K562 (cell line): ENCODE measurements around the gene NLRP10. TPM values are rescaled to one million over a fixed set of nuclear protein-coding genes. Genes with fewer than 3 reads are reported as not detected.

ENCODE experiments used
- ATAC-seq: fragments of 200-7000 bp; cut with Tn5 transposase; 3 replicates; pipeline ENCODE4 v1.9.1; 2020; ENCODE audit warnings: moderate library complexity
- BruUV-seq: library from RNA; stranded (reverse); fragments of 400-500 nt; replicated peaks from 2 replicates; lab custom pipeline; 2021; lab: Mats Ljungman, UMichigan
- CTCF ChIA-PET: fragments of 300-600 bp; formaldehyde crosslinking; extraction: SDS; loops from one replicate; lab custom pipeline; 2021; ENCODE audit warnings: low intra/inter-chr PET ratio; lab: Yijun Ruan, JAX
- POLR2A ChIA-PET: fragments of 300-600, 350-650 bp; sonication (Branson Sonifier 250); formaldehyde crosslinking; extraction: SDS; loops from one replicate; lab custom pipeline; 2021; ENCODE audit warnings: antibody characterized with exemption, inconsistent platforms; lab: Yijun Ruan, JAX
- DNase-seq, 4 experiments: peaks; one replicate each; pipeline versions ENCODE4 v3.0.0 to v3.0.0-alpha.2; 2011 to 2018; ENCODE audit warnings: low spot score in 3 of 4, mixed read lengths in 3 of 4; ENCODE audit errors: extremely low read depth in 1 of 4
- FAIRE-seq: peaks from 2 replicates; lab custom pipeline; 2011; peaks lifted over from hg19 to GRCh38; lab: Jason Lieb, UNC
- H2AFZ ChIP-seq: 2 replicates; pipeline ENCODE4 v1.6.0; 2011; ENCODE audit warnings: low read depth, low read length, control low read depth, inconsistent platforms
- H3K27ac ChIP-seq: fragments of 200-600 bp; 3 replicates; pipeline ENCODE4 v1.8.0; 2011; ENCODE audit warnings: low read depth, mild to moderate bottlenecking, control low read depth, inconsistent platforms, low read length, moderate library complexity, mixed read lengths; ENCODE audit errors: extremely low read depth
- H3K27me3 ChIP-seq, 2 experiments: fragments of 300-600 bp in 1 of 2; 2 replicates in 1 of 2; 3 replicates in 1 of 2; pipeline versions ENCODE4 v1.6.0 to v1.8.0; 2011; ENCODE audit warnings: inconsistent platforms in 2 of 2, low read length in 2 of 2, mild to moderate bottlenecking in 1 of 2, mixed read lengths in 1 of 2, moderate library complexity in 1 of 2; ENCODE audit not compliant: control insufficient read depth in 2 of 2, insufficient read depth in 2 of 2
- H3K36me3 ChIP-seq: fragments of 300-600 bp; 3 replicates; pipeline ENCODE4 v1.8.0; 2011; ENCODE audit warnings: mild to moderate bottlenecking, low read length, inconsistent platforms; ENCODE audit not compliant: control insufficient read depth, insufficient read depth
- H3K4me1 ChIP-seq, 2 experiments: fragments of 200-600 bp in 1 of 2; replicated peaks in 1 of 2; 2 replicates in 1 of 2; 3 replicates in 1 of 2; pipeline versions ENCODE4 v1.5.1 to v1.8.0; 2011; ENCODE audit warnings: inconsistent platforms in 2 of 2, low read length in 2 of 2, mild to moderate bottlenecking in 1 of 2, mixed read lengths in 1 of 2, moderate library complexity in 1 of 2; ENCODE audit not compliant: control insufficient read depth in 2 of 2, insufficient read depth in 2 of 2
- H3K4me2 ChIP-seq: 2 replicates; pipeline ENCODE4 v1.6.1; 2011; ENCODE audit warnings: low read length, control low read depth, inconsistent platforms, mixed read lengths; ENCODE audit not compliant: insufficient read depth
- H3K4me3 ChIP-seq: fragments of 200-600 bp; sonication (generic), shearing (Covaris generic); 2 replicates; pipeline ENCODE4 v1.5.1; 2016; ENCODE audit warnings: control low read depth, inconsistent platforms
- H3K79me2 ChIP-seq: fragments of 200-600 bp; 3 replicates; pipeline ENCODE4 v1.8.0; 2011; ENCODE audit warnings: low read length, inconsistent platforms; ENCODE audit not compliant: control insufficient read depth, insufficient read depth
- H3K9ac ChIP-seq, 2 experiments: 2 replicates each; pipeline versions ENCODE4 v1.6.0 to v1.6.1; 2011; ENCODE audit warnings: low read depth in 2 of 2, low read length in 2 of 2, control low read depth in 1 of 2, inconsistent platforms in 1 of 2, mild to moderate bottlenecking in 1 of 2, mixed read lengths in 1 of 2; ENCODE audit not compliant: insufficient read depth in 1 of 2
- H3K9me1 ChIP-seq: one replicate; pipeline ENCODE4 v1.6.0; 2011; ENCODE audit warnings: inconsistent platforms, mild to moderate bottlenecking, low read length, moderate library complexity; ENCODE audit not compliant: control insufficient read depth, insufficient read depth
- H3K9me3 ChIP-seq: replicated peaks from 2 replicates; pipeline ENCODE4 v1.5.1; 2011; ENCODE audit warnings: low read depth, low read length, inconsistent platforms; ENCODE audit not compliant: control insufficient read depth, insufficient read depth
- H4K20me1 ChIP-seq: replicated peaks from 2 replicates; pipeline ENCODE4 v1.6.1; 2011; ENCODE audit warnings: low read length, inconsistent platforms, mixed read lengths; ENCODE audit not compliant: control insufficient read depth, insufficient read depth
- ATF4 ChIP-seq: fragments of 450-650 bp; formaldehyde crosslinking; IDR thresholded peaks from 2 replicates; pipeline ENCODE4 v1.4.0; 2022; ENCODE audit warnings: mild to moderate bottlenecking, moderate library complexity
- CREM ChIP-seq: IDR thresholded peaks from 2 replicates; pipeline ENCODE4 v1.6.1; 2014; ENCODE audit warnings: antibody characterized with exemption, low read depth
- DIDO1 ChIP-seq: fragments of 450-650 bp; IDR thresholded peaks from 2 replicates; pipeline ENCODE4 v1.6.1; 2016; ENCODE audit warnings: low read depth, missing biosample characterization, missing genetic modification characterization
- HDAC2 ChIP-seq: fragments of 450-650 bp; IDR thresholded peaks from 2 replicates; pipeline ENCODE4 v1.6.1; 2016; ENCODE audit warnings: mild to moderate bottlenecking
- HNRNPK ChIP-seq: fragments of 200-400 bp; formaldehyde crosslinking; IDR thresholded peaks from one replicate; pipeline ENCODE4 v1.6.1; 2018; ENCODE audit warnings: mild to moderate bottlenecking, low read depth, low read length; ENCODE audit not compliant: poor library complexity, severe bottlenecking
- PTBP1 ChIP-seq: fragments of 200-400 bp; formaldehyde crosslinking; IDR thresholded peaks from 2 replicates; pipeline ENCODE4 v1.6.1; 2017; ENCODE audit warnings: low read depth, low read length
- RAD21 ChIP-seq, 2 experiments: fragments of 250-450 bp in 1 of 2; fragments of 450-650 bp in 1 of 2; sonication (Bioruptor Pico) in 1 of 2; formaldehyde crosslinking in 1 of 2; IDR thresholded peaks in 1 of 2; conservative IDR thresholded peaks in 1 of 2; 2 replicates each; pipeline versions ENCODE4 v1.4.0 to v1.8.0; 2020 to 2022; ENCODE audit warnings: mild to moderate bottlenecking in 2 of 2, moderate library complexity in 1 of 2
- SOX6 ChIP-seq: fragments of 450-650 bp; IDR thresholded peaks from 2 replicates; pipeline ENCODE4 v1.6.1; 2014; ENCODE audit warnings: mild to moderate bottlenecking
- ZNF140 ChIP-seq: fragments of 250-450 bp; sonication (Bioruptor Pico); IDR thresholded peaks from 2 replicates; pipeline ENCODE4 v1.8.0; 2021; ENCODE audit warnings: moderate library complexity, mild to moderate bottlenecking, inconsistent platforms
- ZNF197 ChIP-seq: fragments of 200-800 bp; sonication (Bioruptor generic); IDR thresholded peaks from 2 replicates; pipeline ENCODE4 v1.6.1; 2016; ENCODE audit warnings: low read depth, missing genetic modification characterization, missing compliant biosample characterization
- ZNF318 ChIP-seq, 2 experiments: fragments of 450-650 bp; IDR thresholded peaks; 2 replicates each; pipeline ENCODE4 v1.6.1; 2016; ENCODE audit warnings: mild to moderate bottlenecking in 2 of 2, borderline replicate concordance in 1 of 2, low read depth in 1 of 2, moderate library complexity in 1 of 2
- ZNF75A ChIP-seq: fragments of 450-650 bp; formaldehyde crosslinking; IDR thresholded peaks from 2 replicates; pipeline ENCODE4 v1.4.0; 2020; ENCODE audit warnings: mild to moderate bottlenecking
- in situ Hi-C: fragments of 300-500 bp; cut with MboI; formaldehyde crosslinking; loops from 4 replicates; pipeline ENCODE4 v1.15.0; 2018; ENCODE audit warnings: inconsistent platforms, mixed read lengths
- intact Hi-C: fragments of 100-400 bp; cut with micrococcal nuclease; formaldehyde crosslinking; loops from 2 replicates; pipeline ENCODE4 v1.14.2; 2022
- polyA plus RNA-seq, 8 experiments: library from polyadenylated mRNA; depleted of rRNA in 4 of 8; stranded (reverse) in 5 of 8; unstranded in 3 of 8; fragments of >200 nt; fragmentation: Nextera tagmentation in 2 of 8; fragmentation: Illumina TruSeq in 1 of 8; extraction: Ambion mirVana in 2 of 8; extraction: Trizol in 1 of 8; gene quantifications; 2 replicates each; pipeline versions ENCODE4 v1.2.1 to v1.2.3, GENCODE V29; 2011 to 2014; ENCODE audit warnings: inconsistent platforms in 1 of 8, missing spikeins in 1 of 8
- total RNA-seq, 7 experiments: library from RNA; depleted of rRNA in 6 of 7; stranded (reverse); fragments of >200 nt in 6 of 7; fragmentation: Illumina TruSeq in 2 of 7; extraction: Trizol in 2 of 7; gene quantifications; 2 replicates each; pipeline versions ENCODE4 v1.2.1 to v1.2.3, GENCODE V29; 2011 to 2021; ENCODE audit warnings: low replicate concordance in 1 of 7

Gene NLRP10
- total and polyA plus RNA-seq, 9 of the 15 experiments (the other 6 are each of a cell fraction or from before 2014, with no cell fraction given) = 0.04 to 0.14 (median 0.09) TPM; not detected in 6

GRCh38 chr11:8006349-8006977 lies 41.2 kb upstream of the NLRP10 start (continued):
- peak; percentile 89 to 91 for TF ChIP-seq RAD21 (CRISPR knock-in tag; conservative IDR thresholded peaks at IDR 0.05 in 1 of 2, IDR thresholded peaks at IDR 0.05 in 1 of 2)
- no peak for TF ChIP-seq ZNF140
- TF ChIP-seq HDAC2 = no peak
- TF ChIP-seq ZNF75A (CRISPR knock-in tag) = no peak
- no peak for TF ChIP-seq ZNF197
- TF ChIP-seq PTBP1 = no peak
- TF ChIP-seq CREM = peak; percentile 14; the same call in 1 of the 2 replicates

GRCh38 chr11:8005556-8005955 lies 40.3 kb upstream of the NLRP10 start:
- BruUV-seq = no TSS peak
- FAIRE-seq (no peak), DNase-seq (no peak), ATAC-seq (no peak)
- H2AFZ ChIP-seq = no peak overlapping the region
- ChIA-PET POLR2A (interaction anchor here (1.3 to 1.8 kb wide), 3 partner anchors 9 to 19 kb away, joined by 4 to 9 read pairs (median 9); partner anchors contain the start of gene EIF3F), CTCF (interaction anchor here (0.8 to 1.6 kb wide), 3 partner anchors 85 to 93 kb away, joined by 3 to 17 read pairs (median 3); no protein-coding TSS in a partner anchor)
- H4K20me1 ChIP-seq = 0 out of 2 replicates have a peak, but pooled peaks cover 5% of the 10 kb centered on the region
- H3K27me3 ChIP-seq = peaks cover 0 to 17% of the 10 kb centered on the region in 2 experiments; a peak in 2 of 5 replicates
- no peak overlapping the region for H3K4me2 ChIP-seq
- no peaks in the 10 kb centered on the region for H3K36me3 ChIP-seq
- H3K4me1 ChIP-seq = no peaks in the 10 kb centered on the region
- H3K79me2 ChIP-seq = no peaks in the 10 kb centered on the region
- no peak overlapping the region for H3K27ac ChIP-seq
- H3K9ac ChIP-seq = no peak overlapping the region
- H3K9me3 ChIP-seq = no peaks in the 10 kb centered on the region
- H3K4me3 ChIP-seq = no peak overlapping the region
- intact Hi-C loops = no loop called here
- in situ Hi-C loops = loop anchor here (5.0 kb wide), 1 partner anchor 92 kb away; no protein-coding TSS in a partner anchor
- no peaks in the 10 kb centered on the region for H3K9me1 ChIP-seq
- TF ChIP-seq SOX6 (no peak), HNRNPK (no peak), ZNF318 (IDR thresholded peaks at IDR 0.05; ENCODE audit: borderline replicate concordance in 1 of 2, low read depth in 1 of 2) (no peak), DIDO1 (no peak), ATF4 (no peak)
